ENCODE measurements around the gene VPS37B. TPM values are rescaled to one million over a fixed set of nuclear protein-coding genes. Genes with fewer than 3 reads are reported as not detected.

Gene VPS37B
- total and polyA plus RNA-seq, 2 of the 8 experiments (the other 6 are each of a cell fraction or from before 2014, with no cell fraction given): 11.9 to 15.7 TPM

DNA sequence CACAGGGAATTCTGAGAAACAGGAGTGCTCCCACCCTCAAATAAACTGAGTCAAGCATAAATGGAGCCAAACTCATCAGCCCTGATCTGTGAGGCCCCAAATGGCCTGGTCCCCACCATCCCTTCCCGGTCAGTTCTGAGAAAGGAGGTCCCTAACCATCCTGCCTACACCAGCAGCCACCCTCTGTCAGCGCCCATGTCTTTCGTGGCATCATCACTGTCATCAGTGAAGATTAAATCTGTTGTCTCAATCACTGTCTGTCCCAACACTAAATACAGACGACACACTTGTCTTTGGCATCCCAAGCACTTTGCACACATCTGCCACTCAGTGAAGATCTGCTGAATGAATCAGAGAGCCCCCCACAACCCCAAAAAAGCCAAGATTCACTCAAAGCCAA lies 22.4 kb downstream of the VPS37B start:
- Histone ChIP-seq H4K20me1 (replicated peaks in 1 of 2; ENCODE audit: control insufficient read depth in 1 of 2, insufficient read depth in 2 of 2, low read length in 2 of 2) (peaks cover 55 to 74% of the 10 kb centered on the region in 2 experiments), H4K5ac (ENCODE audit: insufficient read length, low read depth, low read length) (no peak overlapping the region), H3K4ac (replicated peaks; ENCODE audit: insufficient read length, low read depth, low read length) (no peak overlapping the region), H4K91ac (replicated peaks; ENCODE audit: insufficient read length, low read length) (no peak overlapping the region), H2AFZ (ENCODE audit: low read length) (no peak overlapping the region), H2BK5ac (ENCODE audit: low read depth, low read length) (no peak overlapping the region), H3K4me3 (ENCODE audit: extremely low read depth in 1 of 4, insufficient read depth in 2 of 4, low read depth in 3 of 4, low read length in 4 of 4) (no peak overlapping the region), H3K4me2 (ENCODE audit: insufficient read depth in 1 of 2, low read depth in 2 of 2, low read length in 2 of 2) (no peak overlapping the region), H3K27me3 (replicated peaks in 1 of 4; ENCODE audit: control insufficient read depth in 3 of 4, extremely low read depth in 1 of 4, insufficient read depth in 3 of 4, low read length in 3 of 4) (peaks cover 50 to 97% (median 95%) of the 10 kb centered on the region in 4 experiments), H2AK5ac (ENCODE audit: low read depth, low read length) (peak overlapping the region; percentile 85; the same call in 1 of the 2 replicates), H3K14ac (ENCODE audit: insufficient read length) (no peak overlapping the region), H3K9me3 (ENCODE audit: insufficient read depth in 2 of 2, low read depth in 1 of 2, low read length in 1 of 2) (no peaks in the 10 kb centered on the region), H3K23ac (ENCODE audit: insufficient read length) (no peak overlapping the region), H4K8ac (ENCODE audit: extremely low read depth, insufficient read depth, low read length) (no peak overlapping the region), H3K36me3 (ENCODE audit: control insufficient read depth in 2 of 4, insufficient read depth in 4 of 4, low read length in 3 of 4) (peaks cover 0 to 19% (median 8%) of the 10 kb centered on the region in 4 experiments; a peak in 4 of 8 replicates), H3K79me2 (ENCODE audit: control insufficient read depth in 1 of 2, insufficient read depth in 2 of 2, low read length in 2 of 2) (no peaks in the 10 kb centered on the region), H3K56ac (replicated peaks; ENCODE audit: insufficient read length, low read depth, low read length) (no peak overlapping the region), H3K27ac (ENCODE audit: low read depth, low read length) (no peak overlapping the region), H2BK12ac (ENCODE audit: low read depth, low read length) (no peak overlapping the region; the same call in 1 of the 2 replicates), H2BK15ac (ENCODE audit: low read length) (no peak overlapping the region), H2BK120ac (replicated peaks; ENCODE audit: low read depth, low read length) (no peak overlapping the region), H2BK20ac (ENCODE audit: low read length) (no peak overlapping the region), H3K4me1 (replicated peaks in 1 of 4; ENCODE audit: control insufficient read depth in 3 of 4, insufficient read depth in 4 of 4, low read length in 3 of 4) (peaks cover 6 to 25% (median 9%) of the 10 kb centered on the region in 4 experiments), H3K79me1 (ENCODE audit: low read depth, low read length) (peaks cover 4% of the 10 kb centered on the region), H3K18ac (ENCODE audit: extremely low read depth, low read length) (no peak overlapping the region), H3K23me2 (ENCODE audit: low read depth, low read length) (no peaks in the 10 kb centered on the region), H3K9ac (replicated peaks in 1 of 4; ENCODE audit: extremely low read depth in 1 of 4, low read depth in 3 of 4, low read length in 3 of 4) (no peak overlapping the region)
- 68% methylated on average over 4 of the region's 4 CpGs; no CpG with 5 or more reads in 1 of the 2 experiments for WGBS, 2 experiments (ENCODE audit: extremely low coverage in 1 of 2, insufficient coverage in 1 of 2, insufficient read length in 1 of 2, insufficient replicate concordance in 2 of 2, low coverage in 1 of 2, low lambda C conversion rate in 2 of 2, missing lambda C conversion rate in 1 of 2)
- ChIA-PET POLR2A (ENCODE audit: partially characterized antibody) (no interaction called here), CTCF (ENCODE audit: partially characterized antibody) (interaction anchor here (1.1 to 1.8 kb wide), 3 partner anchors 13 to 235 kb away, joined by 3 to 4 read pairs (median 3); no protein-coding TSS in a partner anchor)
- FAIRE-seq (no peak), DNase-seq (ENCODE audit: low read depth in 1 of 2, low spot score in 2 of 2) (no peak)
- TF ChIP-seq EGR1 (IDR thresholded peaks at IDR 0.05; ENCODE audit: borderline replicate concordance, low read depth, low read length): no peak
- TF ChIP-seq, protein P1, sequence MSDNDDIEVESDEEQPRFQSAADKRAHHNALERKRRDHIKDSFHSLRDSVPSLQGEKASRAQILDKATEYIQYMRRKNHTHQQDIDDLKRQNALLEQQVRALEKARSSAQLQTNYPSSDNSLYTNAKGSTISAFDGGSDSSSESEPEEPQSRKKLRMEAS (IDR thresholded peaks at IDR 0.05): no peak
- TF ChIP-seq KDM1A (IDR thresholded peaks at IDR 0.05; ENCODE audit: borderline replicate concordance, low read length): no peak
- TF ChIP-seq RNF2 (IDR thresholded peaks at IDR 0.05; ENCODE audit: borderline replicate concordance, low read depth, low read length, missing control alignments, poor library complexity, severe bottlenecking): no peak
- no peak for TF ChIP-seq ZNF274 (IDR thresholded peaks at IDR 0.05; ENCODE audit: borderline replicate concordance, extremely low read depth, low read length)

Data from H1 (cell line).